C4-2B (cell line): Measurements from ENCODE around the gene SCUBE1.

Experiments
- ZFX ChIP-seq: fragments of 450-650 bp; IDR thresholded peaks from 2 replicates; pipeline ENCODE4 v1.6.1; 2017
- TF ChIP-seq, protein P1 (sequence below): fragments of 450-650 bp; conservative IDR thresholded peaks from 2 replicates; pipeline ENCODE4 v1.5.1; 2017; ENCODE audit warnings: mild to moderate bottlenecking

DNA sequence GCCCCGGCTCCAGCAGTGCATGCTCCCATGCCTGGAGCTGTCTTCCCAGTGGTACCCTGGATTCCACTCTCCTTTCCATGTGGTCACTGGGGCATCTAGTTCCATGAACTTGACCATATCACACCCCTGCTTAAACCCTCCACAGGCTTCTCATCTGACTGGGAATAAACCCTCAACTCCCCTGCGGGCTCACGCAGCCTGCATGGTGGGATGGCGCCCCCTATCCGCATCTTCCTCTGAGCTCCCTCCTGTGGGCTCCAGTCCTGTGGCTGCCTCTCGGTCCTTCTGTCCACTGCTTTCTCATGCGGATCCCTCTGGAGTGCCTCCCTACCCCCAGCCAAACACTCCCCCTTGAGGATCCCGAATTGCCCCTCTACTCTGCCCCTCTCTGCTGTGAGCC, 114.8 kb downstream of the SCUBE1 start:
- TF ChIP-seq, protein P1, sequence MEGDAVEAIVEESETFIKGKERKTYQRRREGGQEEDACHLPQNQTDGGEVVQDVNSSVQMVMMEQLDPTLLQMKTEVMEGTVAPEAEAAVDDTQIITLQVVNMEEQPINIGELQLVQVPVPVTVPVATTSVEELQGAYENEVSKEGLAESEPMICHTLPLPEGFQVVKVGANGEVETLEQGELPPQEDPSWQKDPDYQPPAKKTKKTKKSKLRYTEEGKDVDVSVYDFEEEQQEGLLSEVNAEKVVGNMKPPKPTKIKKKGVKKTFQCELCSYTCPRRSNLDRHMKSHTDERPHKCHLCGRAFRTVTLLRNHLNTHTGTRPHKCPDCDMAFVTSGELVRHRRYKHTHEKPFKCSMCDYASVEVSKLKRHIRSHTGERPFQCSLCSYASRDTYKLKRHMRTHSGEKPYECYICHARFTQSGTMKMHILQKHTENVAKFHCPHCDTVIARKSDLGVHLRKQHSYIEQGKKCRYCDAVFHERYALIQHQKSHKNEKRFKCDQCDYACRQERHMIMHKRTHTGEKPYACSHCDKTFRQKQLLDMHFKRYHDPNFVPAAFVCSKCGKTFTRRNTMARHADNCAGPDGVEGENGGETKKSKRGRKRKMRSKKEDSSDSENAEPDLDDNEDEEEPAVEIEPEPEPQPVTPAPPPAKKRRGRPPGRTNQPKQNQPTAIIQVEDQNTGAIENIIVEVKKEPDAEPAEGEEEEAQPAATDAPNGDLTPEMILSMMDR = no peak
- no peak for TF ChIP-seq ZFX
